T-helper 1 cell treated with Interleukin-12 subunit alpha and Interleukin-12 subunit beta and Interleukin-4 antibody, amounts not matched to agents 30 ng/mL and 1 ng/mL, for 36 hours (primary cell): ENCODE results near the gene MYOZ3. TPM values are rescaled to one million over a fixed set of nuclear protein-coding genes. Genes with fewer than 3 reads are reported as not detected.

Experiments used
- intact Hi-C: fragments of 100-400 bp; cut with micrococcal nuclease; formaldehyde crosslinking; loops from one replicate; pipeline ENCODE4 v1.15.1; 2024
- total RNA-seq: library from RNA; stranded (reverse); gene quantifications from 2 replicates; pipeline ENCODE4 v1.2.3, GENCODE V29; 2022

The MYOZ3 gene
- total RNA-seq, 1 donor from 2014 or later: not detected

- intact Hi-C loops: loop anchor here (5.0 kb wide), 1 partner anchor 301 kb away; the partner anchor contains the start of gene TCOF1
Measured at GRCh38 chr5:150658121-150658520, 2.9 kb upstream of the MYOZ3 start.

- intact Hi-C loops: loop anchor here (5.0 kb wide), 1 partner anchor 301 kb away; the partner anchor contains the start of gene TCOF1
Measured at GRCh38 chr5:150658699-150659265, 2.3 kb upstream of the MYOZ3 start.

- intact Hi-C loops: loop anchor here (5.0 kb wide), 1 partner anchor 302 kb away; the partner anchor contains the start of gene TCOF1
Measured at GRCh38 chr5:150659360-150660107, 1.5 kb upstream of the MYOZ3 start.

GRCh38 chr5:150660108-150660831, 781 bp upstream of the MYOZ3 start:
- intact Hi-C loops: no loop called here

GRCh38 chr5:150661821-150662596, 958 bp downstream of the MYOZ3 start:
- intact Hi-C loops: no loop called here

- intact Hi-C loops: no loop called here
Measured at GRCh38 chr5:150662731-150663516, 1.9 kb downstream of the MYOZ3 start.

- intact Hi-C loops: no loop called here
Measured at GRCh38 chr5:150663936-150664335, 2.9 kb downstream of the MYOZ3 start.

GRCh38 chr5:150665044-150665443, 4.0 kb downstream of the MYOZ3 start:
- intact Hi-C loops: no loop called here

- intact Hi-C loops: no loop called here
Measured at GRCh38 chr5:150670275-150670947, 9.4 kb downstream of the MYOZ3 start.

- intact Hi-C loops: no loop called here
Measured at GRCh38 chr5:150670948-150671310, 9.9 kb downstream of the MYOZ3 start.

GRCh38 chr5:150671509-150672236, 10.6 kb downstream of the MYOZ3 start:
- intact Hi-C loops: no loop called here

GRCh38 chr5:150672237-150672883, 11.3 kb downstream of the MYOZ3 start:
- intact Hi-C loops: no loop called here

- intact Hi-C loops: no loop called here
Measured at GRCh38 chr5:150672884-150673275, 11.8 kb downstream of the MYOZ3 start.

GRCh38 chr5:150674341-150674821, 13.3 kb downstream of the MYOZ3 start:
- intact Hi-C loops: no loop called here

GRCh38 chr5:150675069-150675468, 14.0 kb downstream of the MYOZ3 start:
- intact Hi-C loops: no loop called here

- intact Hi-C loops: no loop called here
Measured at GRCh38 chr5:150676578-150676977, 15.5 kb downstream of the MYOZ3 start.

- intact Hi-C loops: no loop called here
Measured at GRCh38 chr5:150689120-150689519, 28.1 kb downstream of the MYOZ3 start.

GRCh38 chr5:150690760-150691159, 29.7 kb downstream of the MYOZ3 start:
- intact Hi-C loops: no loop called here

GRCh38 chr5:150692276-150692675, 31.2 kb downstream of the MYOZ3 start:
- intact Hi-C loops: no loop called here
